T47D (cell line): ENCODE measurements around the gene GIMAP7.
"Not testable (repeated sequence)": the region's sequence is repeated elsewhere in the genome, so short reads cannot be mapped to it uniquely, and the experiment has no call there.

ENCODE experiments used
- DNase-seq, 2 experiments: peaks; one replicate each; pipeline versions ENCODE4 v3.0.0 to v3.0.0-alpha.2; 2011 to 2012; ENCODE audit warnings: low read depth in 1 of 2, low spot score in 1 of 2
- JUND ChIP-seq: IDR thresholded peaks from 2 replicates; pipeline ENCODE4 v1.6.1; 2012; ENCODE audit warnings: low read depth
- in situ Hi-C: cut with HindIII; loops from 2 replicates; pipeline ENCODE4 v1.10.0; 2016; ENCODE audit warnings: low sequenced_read_pairs, low pct_unique_long_range_greater_than_20kb

The GIMAP7 gene

DNA sequence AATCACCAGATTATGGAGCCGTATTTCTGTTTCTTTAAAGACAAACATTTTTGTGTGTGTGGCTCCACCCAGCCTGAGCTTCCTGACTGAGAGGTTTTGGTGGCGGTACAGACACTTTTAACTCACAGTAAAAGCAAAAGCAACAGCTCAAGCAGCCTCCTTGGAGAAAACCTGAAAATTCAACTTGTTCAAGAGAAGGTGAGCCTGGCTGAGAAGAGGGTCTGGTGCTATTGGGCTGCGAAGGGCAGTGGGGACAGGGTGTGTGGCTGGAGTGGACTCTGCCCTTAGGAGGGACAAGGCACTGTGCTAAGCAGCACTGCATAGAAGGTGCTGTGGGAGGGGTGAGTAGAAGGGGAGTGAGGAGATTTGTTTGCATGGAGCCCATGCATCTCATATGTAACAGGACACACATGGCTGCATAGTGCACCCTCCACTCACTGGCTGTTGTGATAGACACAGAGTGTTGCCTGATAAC, at the start of gene GIMAP7:
Gene GIMAP7 (plus strand): TSS at position 125 of the 475 bp plus-strand sequence. CDS start 5,103 bp downstream, outside the sequence.
- no peak for TF ChIP-seq JUND
- no peak for DNase-seq
- in situ Hi-C loops = no loop called here

- no peak for DNase-seq
- TF ChIP-seq JUND = no peak
- in situ Hi-C loops = no loop called here
Observed at GRCh38 chr7:150464962-150465361, 49.7 kb upstream of the GIMAP7 start.

DNA sequence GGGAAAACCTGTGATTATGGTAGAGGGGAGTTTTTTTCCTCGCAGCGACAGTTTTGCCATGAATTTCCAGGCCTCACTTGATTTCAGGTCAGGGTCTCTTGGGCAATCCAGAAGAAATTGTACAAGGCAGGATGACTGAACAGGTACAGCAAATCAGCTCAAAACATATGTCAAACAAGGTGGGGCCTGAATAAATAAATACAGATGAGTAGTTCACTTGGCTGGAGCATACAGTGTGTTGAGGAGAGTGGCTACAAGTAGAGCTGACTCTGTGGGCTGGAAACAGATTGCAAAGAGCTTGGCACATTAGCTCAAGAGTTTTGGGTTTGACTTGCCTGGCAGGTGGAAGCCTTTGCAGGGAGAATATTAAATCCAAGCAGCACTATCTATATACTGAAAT, 49.3 kb upstream of the GIMAP7 start:
- no peak for DNase-seq
- in situ Hi-C loops = no loop called here
- no peak for TF ChIP-seq JUND

- no peak for TF ChIP-seq JUND
- no peak for DNase-seq
- in situ Hi-C loops = no loop called here
Observed at GRCh38 chr7:150466477-150466876, 48.2 kb upstream of the GIMAP7 start.

GRCh38 chr7:150468241-150468640, 46.4 kb upstream of the GIMAP7 start:
- no peak for TF ChIP-seq JUND
- no peak for DNase-seq
- in situ Hi-C loops = no loop called here

- no peak for DNase-seq
- no peak for TF ChIP-seq JUND
- in situ Hi-C loops = no loop called here
Observed at GRCh38 chr7:150471886-150472285, 42.8 kb upstream of the GIMAP7 start.

DNA sequence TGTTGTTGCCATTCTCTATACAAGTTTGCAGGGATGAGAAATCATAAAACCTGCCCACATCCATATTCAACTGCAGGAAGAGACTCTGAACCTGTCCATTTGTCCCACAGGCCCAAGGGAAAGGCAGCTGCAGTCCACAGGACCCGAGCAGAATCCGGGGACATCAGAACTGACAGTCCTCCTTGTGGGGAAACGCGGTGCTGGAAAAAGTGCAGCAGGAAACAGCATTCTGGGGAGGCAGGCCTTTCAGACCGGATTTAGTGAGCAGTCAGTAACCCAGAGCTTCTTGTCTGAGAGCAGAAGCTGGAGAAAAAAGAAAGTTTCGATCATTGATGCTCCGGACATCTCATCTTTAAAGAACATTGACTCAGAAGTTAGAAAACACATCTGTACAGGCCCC, 40.8 kb upstream of the GIMAP7 start:
- no peak for DNase-seq
- in situ Hi-C loops = no loop called here
- TF ChIP-seq JUND = no peak

- in situ Hi-C loops = no loop called here
- TF ChIP-seq JUND = no peak
- DNase-seq = no peak
Observed at GRCh38 chr7:150476285-150476684, 38.4 kb upstream of the GIMAP7 start.

DNA sequence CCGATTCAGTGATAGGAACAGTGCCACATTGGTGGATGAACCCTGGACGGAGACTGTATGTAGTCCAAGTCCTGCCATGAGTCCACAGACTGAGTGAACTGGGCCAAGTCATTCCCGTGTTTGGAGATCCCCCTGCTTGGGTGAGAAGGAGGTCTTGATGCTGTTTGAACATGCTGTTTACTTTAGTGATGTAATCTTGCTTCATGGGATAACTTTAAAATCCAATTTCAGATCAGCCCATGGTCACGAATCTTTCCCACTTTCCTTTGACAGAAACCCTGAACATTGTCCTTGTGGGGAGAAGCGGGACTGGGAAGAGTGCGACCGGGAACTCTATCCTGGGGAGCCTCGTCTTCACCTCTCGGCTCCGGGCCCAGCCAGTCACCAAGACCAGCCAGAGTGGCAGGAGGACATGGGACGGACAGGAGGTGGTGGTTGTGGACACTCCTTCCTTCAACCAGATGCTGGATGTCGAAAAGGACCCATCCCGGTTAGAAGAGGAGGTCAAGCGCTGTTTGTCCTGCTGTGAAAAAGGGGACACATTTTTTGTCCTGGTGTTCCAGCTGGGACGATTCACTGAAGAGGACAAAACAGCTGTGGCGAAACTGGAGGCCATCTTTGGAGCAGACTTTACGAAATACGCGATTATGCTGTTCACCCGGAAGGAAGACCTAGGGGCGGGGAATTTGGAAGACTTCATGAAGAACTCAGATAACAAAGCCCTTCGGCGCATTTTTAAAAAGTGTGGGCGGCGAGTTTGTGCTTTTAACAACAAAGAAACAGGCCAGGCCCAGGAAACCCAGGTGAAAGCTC, 37.6 kb upstream of the GIMAP7 start:
- in situ Hi-C loops = no loop called here
- TF ChIP-seq JUND = no peak
- no peak for DNase-seq

DNA sequence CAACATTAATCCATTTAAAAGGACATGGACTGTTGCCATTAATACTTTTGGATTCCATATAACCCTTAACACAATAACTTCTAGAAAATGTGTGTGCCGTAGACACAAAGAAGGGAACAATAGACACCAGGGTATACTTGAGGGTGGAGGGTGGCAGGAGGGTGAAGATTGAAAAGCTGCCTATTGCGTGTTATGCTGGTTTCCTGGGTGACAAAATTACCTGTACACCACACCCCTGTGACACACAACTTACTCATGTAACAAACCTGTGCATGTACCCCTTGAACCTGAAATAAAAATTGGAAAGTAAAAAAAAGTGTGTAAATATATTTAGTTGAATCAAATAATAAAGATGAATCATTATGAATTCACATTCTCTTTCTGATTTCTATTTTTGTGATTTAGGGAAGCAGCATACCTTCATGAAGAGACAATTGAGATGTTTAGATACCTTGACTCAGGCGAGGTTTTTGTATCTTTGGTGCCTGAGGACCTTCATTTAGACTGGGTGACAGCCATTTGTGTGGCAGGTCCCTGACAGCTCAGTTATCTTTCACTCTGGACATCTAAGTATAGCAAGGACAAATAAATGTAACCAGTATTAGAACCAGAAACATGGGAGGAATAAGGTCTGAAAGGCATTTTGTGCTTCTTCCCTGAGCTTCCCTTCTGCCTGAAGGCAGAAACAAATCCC, 35.5 kb upstream of the GIMAP7 start:
- no peak for DNase-seq
- in situ Hi-C loops = no loop called here
- no peak for TF ChIP-seq JUND

DNA sequence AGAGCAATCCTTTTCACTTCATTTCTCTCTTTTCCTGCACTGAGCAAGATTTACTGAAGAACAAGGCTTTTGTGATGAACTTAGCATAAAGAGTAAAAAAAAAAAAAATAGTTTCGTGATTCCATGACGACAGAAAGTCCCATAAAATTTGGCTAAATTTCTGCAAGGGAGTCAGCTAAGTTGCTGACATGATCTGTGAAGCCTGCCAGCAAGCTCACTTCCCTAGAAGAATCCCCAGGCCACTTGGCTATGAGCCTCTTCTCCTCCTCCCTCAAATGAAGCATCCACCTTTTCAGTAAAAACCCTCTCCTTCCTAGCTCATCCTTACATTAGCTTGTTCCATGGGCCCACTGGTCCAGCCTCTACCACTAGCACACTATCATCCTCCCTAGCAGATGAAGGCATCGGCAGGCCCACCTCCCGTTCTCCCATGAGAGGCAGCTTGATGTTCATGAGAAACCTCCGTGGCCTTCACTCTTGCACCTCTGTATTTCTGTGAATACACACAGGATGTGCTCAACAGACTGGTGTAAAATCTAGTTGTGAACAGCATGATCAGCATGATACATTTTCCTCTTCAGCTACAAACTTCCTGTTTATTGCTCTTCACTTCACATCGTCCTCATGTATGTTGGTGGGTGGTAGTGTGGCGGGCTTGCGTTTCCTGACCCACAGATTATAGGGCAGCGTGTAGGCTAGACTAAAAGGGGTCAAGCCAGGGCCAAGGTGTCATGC, 33.3 kb upstream of the GIMAP7 start:
- TF ChIP-seq JUND = no peak
- in situ Hi-C loops = no loop called here
- no peak for DNase-seq

GRCh38 chr7:150481922-150482321, 32.8 kb upstream of the GIMAP7 start:
- in situ Hi-C loops = no loop called here
- TF ChIP-seq JUND = no peak

GRCh38 chr7:150483514-150483913, 31.2 kb upstream of the GIMAP7 start:
- DNase-seq, in situ Hi-C loops: not testable (repeated sequence)

More at GRCh38 chr7:150481922-150482321, 32.8 kb upstream of the GIMAP7 start:
- no peak for DNase-seq

DNA sequence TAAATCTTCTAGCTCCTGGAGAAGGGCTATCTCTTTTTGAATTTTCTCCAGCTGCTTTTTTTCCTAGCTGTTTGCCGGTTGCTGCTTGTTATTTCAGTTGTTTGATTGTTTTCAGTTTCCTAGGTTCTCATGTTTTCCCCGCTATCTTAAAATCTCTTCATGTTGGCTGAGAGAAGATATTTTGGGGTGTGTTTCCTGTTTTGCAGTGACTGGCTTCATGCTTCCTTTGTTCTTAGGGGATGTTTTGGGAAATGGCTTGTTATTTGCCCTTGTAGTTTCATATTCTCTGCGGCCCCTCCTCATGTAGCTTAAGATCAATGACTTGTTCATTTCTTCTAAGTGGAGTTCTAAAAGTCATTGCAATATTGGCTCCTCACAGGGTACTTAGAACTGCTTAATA, 30.6 kb upstream of the GIMAP7 start:
- in situ Hi-C loops, DNase-seq: not testable (repeated sequence)
